Femur (tissue), 1 donor: ENCODE data around the gene CAPN13.
A peak's percentile ranks its signal among the peaks of the same experiment; 100 is the strongest.
"Not testable (repeated sequence)": the region's sequence is repeated elsewhere in the genome, so short reads cannot be mapped to it uniquely, and the experiment has no call there.

Experiments
- DNase-seq: peaks from one replicate; pipeline ENCODE4 v3.0.0-alpha.2; 2017

Gene CAPN13

DNA sequence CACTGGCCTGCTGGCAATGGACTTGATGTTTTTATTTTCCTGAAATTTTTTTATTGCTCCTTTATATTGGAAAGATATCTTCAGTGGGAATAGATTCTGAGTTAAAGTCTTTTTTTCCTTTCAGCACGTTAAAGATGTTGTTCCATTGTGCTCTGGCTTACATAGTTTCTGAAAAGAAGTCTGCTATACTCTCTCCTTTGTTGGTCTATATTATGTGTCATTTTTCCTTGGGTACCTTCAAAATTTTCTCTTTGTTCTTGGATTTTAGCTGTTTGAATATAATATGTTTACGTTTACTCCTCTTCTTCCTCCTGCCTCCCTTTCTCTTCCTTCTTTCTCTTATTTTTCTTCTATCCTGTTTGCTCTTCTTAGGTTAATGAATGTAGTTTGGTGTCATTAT is 105.5 kb downstream of the CAPN13 start:
- DNase-seq: no peak

DNA sequence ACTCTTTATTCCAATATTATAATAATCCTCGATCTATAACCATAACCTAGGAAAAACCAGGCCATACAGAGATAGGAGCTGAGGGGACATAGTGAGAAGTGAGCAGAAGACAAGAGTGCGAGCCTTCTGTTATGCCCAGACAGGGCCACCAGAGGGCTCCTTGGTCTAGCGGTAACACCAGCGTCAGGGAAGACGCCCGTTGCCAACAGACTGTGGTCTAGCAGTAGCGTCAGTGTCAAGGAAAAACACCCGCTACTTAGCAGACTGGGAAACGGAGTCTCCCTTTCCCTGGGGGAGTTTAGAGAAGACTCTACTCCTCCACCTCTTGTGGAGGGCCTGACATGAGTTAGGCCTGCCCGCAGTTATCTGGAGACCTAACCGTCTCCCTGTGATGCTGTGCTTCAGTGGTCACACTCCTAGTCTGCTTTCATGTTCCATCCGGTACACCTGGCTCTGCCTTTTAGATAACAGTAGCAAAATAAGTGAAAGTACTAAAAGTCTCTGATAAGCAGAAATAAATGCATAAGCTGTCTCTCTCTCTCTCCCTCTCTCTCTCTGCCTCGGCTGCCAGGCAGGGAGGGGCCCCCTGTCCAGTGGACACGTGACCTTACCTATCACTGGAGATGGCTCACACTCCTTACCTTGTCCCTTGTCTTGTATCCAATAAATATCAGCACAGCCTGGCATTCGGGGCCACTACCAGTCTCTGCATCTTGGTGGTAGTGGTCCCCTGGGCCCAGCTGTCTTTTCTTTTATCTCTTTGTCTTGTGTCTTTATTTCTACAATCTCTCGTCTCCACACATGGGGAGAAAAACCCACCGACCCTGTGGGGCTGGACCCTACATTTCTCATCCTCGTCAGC is 109.8 kb downstream of the CAPN13 start:
- not testable (repeated sequence) for DNase-seq

DNA sequence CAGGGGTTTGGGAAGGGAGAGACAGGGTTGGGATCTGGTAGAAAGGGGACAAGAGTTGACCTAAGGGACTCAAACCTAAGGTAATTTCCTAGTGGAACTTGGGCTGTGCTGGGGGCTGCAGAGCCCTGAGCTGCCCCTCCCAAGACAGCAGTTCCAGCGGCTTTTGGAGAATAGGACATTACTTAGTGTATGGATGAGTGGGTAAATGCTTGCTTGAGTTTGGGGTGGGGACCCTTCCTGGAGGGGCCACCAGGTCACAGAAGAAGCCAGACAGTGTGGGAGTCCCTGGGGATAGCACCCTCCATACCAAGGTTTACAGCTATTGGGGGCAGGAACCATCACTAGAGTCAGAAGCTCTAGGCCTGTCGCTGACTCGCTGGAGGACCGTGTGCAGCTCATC is 111.5 kb downstream of the CAPN13 start:
- DNase-seq: no peak

DNA sequence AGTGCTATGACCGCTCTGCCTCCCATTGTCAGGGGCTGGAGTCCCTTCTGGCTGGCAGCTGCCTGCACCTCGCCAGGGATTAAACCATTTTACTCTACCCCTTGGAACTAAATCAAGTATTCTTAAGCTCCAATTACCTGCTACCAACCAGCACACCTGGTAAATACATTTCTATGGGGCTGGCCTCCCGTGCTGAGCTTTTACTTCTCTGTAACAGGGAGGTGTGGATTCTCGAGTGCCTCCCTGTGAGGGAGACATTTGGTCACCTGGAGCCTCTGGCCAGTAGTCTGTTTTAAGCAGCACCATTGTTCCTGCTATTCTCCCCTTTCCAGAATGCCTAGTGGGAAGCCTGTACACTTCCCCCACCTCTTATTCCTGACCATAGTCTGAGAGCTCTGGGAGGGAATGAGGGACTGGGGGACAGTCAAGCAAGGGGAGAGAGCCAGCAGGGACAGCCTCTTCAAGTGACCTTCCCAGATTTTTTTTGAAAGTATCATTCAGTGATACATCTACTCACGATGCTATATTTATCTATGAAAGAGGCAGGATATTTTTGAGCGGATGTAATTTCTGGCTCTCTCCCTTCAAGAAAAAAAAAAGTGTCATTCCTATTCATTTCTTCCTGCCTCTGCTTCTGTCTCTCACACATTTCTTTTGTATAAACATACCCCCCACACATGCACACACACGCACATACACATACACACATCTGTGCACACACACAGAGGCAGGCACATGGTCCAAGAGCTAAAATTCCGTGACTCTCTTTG is 112.8 kb downstream of the CAPN13 start:
- no peak for DNase-seq

DNA sequence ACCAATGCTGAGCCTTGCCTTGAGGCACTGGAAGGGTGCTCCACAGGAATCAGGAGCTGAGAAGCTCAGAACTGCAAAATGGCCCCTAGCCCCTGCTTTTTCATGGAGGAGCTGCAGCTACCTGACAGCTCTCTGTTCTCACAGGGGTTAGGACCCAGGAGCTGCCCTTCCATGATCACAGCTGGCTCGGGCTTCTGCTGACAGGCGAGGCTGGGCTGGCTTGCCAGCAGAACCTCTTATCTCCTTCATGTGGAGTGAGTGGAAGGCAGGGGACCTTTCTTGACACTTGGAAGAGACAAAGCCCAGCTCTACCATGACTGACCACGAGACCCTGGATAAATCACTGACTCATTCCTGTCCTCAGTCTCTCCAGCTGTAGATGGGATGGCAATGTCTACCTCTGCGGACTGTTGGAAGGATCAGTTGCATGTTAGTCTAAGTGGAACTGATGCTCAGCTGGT is 113.4 kb downstream of the CAPN13 start:
- no peak for DNase-seq

DNA sequence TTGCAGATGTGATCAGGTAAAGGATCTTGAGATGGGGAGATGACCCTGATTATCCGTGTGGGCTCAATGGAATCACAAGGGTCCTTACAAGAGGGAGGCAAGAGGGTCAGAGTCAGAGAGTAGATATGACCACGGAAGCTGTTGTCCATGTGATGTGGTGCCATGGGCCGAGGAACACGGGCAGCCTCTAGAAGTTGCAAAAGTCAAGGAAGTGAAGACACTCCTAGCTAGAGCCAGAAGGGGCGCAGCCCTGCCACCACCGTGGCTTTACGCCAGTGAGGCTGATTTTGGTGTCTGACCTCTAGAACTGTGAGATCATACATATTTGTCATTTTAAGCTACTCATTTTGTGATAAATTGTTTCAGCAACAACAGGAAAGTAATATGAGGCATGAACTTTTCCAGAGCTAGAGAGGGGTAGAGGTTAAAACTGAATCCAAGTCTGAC is 114.4 kb downstream of the CAPN13 start:
- DNase-seq: no peak

DNA sequence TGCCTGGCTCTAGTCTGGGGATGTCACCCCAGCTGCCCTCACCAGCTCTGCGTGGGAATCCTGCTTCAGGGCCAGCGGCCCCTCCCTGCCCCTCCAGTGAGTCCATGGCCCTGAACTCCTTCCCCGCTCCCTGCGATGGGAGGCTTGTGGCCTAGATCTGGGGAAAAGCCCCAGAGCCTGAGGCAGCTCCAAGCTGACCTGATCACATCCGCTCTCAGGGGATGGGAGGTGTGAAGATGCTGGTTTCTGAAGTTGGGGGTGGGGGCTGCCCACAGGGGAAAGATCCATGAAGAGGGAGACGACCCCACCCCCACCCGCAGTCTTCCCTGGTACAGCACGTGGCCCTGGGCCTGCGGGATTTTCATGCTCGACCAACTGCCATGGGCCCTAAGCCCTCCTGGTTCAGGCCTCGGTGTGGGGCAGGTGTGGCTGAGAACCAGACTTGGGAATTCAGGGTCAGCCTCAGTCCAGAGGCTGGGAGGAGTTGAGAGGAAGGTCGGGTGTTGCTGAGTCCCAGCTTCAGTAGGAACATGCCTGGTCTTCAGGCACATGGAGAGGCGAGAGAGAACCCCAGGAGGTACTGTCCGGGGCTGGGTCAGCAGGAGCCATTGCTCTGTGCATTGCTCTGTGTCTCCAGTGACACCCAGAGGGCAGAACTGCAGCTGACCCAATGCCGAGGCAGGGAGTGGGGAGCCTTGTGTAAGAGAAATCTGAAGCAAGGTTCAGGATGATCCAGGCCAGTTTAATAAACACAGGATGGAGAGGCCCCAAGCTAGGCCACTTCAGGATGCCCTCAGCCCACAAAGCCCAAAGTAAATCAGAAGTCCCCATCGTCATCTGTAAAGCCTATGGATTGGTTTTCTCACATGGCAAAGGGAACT is 115.1 kb downstream of the CAPN13 start:
- no peak for DNase-seq

DNA sequence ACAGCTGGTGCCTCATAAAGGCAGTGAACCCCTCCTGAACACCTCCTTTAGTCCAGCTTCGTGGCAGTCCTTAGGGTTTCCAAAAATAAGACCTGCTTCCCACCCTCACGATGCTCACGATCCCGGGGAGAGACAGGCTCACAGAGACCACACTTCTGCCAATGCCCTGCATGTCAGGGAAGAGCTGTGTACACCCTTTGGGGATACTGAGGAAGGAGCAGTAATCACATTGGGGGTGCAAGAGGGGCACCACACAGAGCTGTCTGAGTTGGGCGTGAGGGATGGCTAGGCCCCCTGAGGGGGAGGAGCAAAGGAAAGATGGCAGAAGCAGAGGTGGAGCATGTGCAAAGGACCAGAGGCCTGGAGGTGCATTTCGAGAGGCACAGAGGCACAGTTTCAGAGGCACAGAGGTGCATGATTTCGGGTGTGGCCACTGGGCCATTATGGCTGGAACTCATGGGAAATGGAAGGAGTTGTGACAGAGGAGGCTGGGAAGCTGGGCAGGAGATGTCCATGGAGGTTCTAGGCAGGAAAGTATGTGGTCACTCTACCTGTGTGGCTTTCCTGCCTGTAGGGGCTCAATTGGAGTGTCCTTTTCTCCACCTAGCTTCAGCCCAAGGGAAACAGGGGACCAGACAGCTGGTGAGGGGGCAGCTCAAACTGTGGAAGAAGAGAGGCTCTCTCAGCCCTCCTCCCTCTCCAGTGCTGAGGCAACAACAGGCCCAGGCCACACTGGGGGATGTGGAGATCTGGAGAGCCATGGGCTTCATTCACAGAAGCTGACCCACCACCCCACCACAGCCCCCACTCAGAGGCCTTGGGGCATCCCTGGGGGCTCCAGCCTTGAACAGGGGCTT is 115.9 kb downstream of the CAPN13 start:
- DNase-seq: no peak

DNA sequence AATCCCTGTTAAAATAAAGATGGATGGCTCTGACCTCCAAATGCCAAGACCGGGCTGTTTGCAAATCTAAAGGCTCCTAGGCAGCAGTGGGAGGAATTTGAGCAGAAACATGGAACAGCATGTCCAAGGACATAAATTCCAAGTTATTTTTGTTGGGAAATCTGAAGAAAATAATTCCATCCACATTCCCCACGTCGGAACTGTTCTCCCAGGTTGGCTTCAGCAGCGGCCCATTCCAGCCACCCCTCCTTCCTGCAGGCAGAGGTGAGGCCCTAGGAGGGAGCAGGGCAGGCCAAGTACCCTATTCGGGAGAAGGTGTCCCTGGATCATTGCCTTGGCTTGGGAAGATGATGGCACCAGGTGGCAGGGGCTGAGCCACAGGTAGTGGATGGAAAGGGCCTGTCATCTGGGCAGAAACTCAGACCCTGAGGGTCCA is 117.1 kb downstream of the CAPN13 start:
- no peak for DNase-seq

DNA sequence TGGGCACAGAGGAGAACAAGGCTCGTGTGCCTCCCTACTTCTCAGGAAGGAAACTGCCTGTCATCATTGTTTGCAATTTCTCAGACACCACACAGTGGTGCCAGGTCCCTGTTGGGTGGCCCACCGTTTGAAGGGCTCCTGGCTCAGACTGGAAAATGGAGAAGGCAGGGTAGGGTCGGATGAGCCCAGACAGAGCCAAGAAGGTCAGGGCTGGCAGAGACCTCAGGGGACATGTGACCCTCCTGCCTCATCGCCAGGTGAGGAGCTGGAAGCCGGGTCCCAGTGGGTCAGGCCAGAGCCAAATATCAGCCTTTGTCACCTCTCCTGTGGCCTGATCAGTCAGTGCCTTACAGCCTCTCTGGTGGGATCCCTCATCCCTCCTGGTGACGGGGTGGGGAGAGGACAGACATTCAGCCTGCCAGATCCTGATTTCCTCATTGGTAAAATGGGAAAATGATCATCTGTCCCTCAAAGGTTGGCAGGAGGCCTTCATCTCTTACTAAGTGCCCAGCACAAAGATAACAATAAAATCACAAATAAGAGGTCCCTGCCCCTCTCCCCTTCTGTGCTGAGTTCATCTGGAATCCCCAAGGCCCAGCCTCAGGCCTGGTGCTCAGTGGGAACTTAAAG is 117.6 kb downstream of the CAPN13 start:
- no peak for DNase-seq

DNA sequence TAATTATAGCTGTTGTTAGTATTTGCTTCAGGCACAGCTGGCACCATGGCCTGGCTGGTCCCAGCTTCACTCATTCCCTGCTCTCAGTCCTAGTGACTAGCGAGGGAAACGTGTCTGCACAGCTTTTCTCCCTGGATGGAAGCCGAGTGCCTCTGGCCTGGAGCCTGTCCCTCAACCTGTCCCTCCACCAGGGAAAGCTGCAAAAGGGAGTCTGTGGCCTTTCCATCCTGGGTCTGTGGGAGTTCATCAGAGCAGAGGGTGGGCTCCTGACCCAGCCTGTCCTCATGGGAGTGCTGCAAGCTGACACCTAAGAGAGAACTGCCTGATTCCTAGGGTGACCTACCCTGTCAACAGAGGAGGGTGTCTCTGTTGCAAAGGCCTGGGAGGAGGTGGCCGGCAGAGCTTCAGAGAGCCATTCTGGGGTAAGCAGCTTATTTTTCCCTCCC is 118.3 kb downstream of the CAPN13 start:
- DNase-seq: peak; percentile 55

DNA sequence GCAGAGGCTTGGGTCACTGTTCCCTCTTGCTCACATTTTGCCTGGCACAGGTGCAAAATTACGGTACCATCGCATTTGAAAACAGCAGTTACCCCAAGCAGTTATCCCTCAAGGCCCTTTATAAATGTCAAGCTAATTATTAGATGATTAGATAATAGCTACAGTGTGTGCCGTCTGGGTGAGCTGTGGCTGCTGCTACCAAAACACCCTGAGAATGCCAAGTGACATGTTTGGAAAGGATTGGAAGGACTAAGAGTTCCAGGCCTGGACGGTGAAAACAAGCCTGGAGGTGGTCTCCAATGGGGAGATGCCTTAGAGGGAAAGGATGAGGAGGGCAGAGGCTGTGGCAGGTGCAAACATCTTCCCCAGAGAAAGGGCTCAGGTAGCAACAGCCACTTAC is 120.6 kb downstream of the CAPN13 start:
- no peak for DNase-seq

DNA sequence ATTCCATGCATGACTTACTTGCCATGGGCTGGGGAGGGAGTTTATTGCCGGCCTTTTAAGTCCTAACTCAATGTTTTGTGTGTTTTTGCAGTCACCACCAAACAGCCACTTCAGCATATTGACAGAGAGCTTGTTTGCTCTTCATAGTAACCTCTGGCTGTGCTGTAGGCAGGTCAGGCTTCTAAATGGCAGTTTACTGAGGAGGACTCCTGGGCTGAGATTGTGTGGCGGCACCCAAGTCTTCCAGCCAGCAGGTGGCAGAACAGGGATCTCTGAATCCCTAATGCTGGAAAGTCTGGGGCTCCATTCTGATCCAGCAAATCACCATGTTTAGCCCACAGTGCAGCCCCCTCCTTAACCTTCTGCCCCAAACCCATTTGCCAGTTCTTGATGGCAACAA is 121.2 kb downstream of the CAPN13 start:
- peak; percentile 14 for DNase-seq

DNA sequence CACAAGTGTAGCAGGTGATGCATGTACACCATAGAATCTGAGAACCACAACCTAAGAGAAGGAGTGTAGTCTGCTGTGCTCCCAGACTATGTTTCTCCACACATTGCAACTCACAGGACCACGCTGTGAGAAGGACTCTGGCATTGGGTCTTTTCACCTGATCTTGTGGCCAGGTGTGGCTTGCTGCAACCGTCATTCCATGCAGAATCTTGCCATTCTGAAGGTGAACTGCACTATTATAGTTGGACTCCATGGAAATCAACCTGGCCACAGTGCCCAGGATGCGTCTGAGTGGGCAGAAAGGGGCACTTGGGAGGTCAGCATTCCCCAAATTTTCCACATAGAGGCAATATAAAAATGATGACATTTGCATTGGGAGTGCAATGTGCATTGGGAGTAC is 122.2 kb downstream of the CAPN13 start:
- DNase-seq: no peak

DNA sequence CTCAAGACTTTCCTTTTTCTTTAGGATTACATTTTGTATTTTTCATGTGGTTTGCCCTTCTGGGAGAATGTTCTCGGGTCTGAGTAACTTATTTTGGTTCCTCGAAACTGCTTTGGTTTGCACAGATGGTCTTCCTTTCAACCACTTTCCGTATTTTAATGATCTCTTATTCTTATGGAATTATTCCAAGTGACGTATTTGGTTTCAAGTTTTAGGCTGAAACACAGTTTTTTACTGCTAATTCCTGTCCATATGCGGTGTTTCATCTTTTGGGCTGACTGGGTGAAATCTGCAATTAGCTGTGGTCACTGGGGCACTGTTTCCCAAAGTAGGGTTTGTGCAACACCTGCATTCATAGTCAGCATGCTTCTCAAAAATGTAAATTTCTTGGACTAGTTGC is 122.7 kb downstream of the CAPN13 start:
- DNase-seq: peak; percentile 22

DNA sequence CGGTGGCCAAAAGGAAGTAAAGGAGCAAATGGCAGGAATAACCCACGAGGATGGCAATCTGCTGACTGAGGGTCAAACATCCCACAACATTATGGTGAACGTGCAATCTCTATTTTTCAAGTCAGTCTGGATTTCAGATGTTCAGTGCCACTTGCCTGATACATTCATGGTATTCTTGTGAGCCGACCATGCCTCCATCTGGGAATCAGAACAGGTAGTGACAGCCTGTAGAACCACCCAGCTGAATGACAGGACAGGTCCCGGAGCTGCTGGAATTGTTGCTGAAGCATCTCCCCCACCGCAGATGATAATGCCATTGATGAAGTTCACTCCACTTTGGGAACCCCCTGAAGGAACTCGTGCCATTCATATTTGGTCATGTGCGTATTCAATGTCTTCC is 123.2 kb downstream of the CAPN13 start:
- no peak for DNase-seq

DNA sequence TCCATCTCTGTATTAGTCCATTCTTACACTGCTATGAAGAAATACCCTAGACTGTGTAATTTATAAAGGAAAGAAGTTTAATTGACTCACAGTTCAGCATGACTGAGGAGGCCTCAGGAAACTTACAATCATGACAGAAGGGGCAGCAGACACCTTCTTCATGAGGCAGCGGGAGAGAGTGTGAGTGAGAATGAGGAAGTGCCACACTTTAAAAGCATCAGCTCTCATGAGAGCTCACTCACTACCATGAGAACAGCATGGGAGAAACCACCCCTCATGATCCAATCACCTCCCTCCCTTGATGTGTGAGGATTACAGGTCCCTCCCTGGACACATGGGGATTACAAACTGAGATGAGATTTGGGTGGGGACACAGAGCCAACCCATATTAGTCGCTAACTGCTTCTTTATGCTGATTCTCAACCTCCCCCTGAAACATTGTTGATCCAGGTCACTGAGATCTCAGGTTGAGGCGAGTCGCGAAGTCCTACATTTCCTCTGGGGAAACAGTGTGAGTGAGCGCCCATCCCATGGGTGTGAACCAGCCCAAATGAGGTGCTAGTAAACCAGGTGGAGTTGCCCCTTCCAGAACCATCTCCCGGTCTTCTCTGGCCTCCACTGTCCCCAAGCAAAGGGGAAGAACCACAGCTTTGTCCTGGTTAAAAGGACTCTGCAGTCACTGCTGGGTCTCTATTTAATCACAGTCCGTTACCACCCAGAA is 123.8 kb downstream of the CAPN13 start:
- DNase-seq: no peak

DNA sequence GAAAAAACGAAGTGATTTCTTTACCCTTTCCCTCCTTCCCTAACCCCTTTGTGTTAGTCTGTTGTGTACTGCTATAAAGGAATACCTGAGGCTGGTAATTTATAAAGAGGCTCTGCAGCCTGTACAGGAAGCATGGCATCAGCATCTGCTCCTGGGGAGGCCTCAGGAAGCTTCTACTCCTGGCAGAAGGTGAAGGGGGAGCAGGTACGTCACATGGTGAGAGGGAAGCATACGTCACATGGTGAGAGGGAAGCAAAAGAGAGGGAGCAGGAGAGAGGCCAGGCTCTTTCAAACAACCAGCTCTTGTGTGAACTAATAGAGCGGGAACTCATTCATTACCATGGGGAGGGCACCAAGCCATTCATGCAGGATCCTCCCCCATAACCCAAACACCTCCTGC is 126.2 kb downstream of the CAPN13 start:
- no peak for DNase-seq

DNA sequence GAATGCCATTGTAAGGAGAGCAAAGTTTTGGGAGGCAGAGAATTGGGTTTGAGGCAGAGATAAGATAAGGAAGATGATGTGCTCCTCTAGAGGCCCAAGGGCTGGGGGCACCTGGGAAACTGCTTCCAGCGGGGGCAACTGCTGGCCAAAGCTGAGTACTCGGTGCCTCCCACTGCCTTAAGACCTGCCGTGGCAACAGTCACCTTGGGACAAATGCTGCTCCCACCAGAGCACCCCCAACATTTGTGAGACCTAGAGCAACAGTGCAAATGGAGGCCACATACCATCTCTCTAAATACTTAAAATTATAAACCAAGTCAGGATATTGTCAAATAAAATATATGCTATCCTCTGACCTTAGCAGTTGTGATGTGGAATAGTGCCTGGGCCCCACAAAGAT is 127.1 kb downstream of the CAPN13 start:
- no peak for DNase-seq

DNA sequence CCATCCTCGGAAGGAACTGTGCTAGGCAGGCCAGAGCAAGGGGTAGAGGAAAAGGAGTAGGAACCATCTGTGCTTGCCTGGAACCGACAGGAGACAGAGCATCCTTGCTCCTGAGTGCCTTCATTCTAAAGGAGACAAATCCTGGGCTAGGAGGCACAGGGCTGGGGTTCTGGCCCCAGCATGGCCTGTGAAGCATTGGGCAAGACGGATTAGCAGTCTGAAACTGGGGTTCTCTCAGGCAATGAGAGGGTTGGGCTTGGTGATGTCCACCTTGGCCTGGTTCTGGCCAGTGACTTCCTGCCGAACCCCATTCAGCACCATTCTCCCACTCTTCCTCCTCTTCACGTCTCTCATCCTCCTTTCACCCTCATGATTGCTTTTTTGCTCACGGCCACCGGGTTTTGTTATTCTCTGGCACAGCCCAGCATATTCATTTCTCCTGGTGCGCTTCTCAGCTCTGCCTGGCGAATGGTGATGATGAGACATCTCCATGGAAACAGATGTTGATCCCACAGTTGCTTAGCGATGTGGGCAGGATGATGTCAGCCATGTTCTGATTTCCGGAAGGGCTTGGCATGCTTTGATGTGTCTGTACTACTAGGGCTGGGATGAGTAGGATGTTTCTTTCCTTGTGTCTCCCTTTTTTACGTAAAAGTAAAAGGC is 127.7 kb downstream of the CAPN13 start:
- peak; percentile 52 for DNase-seq
